HL-60 (cell line): Measurements from ENCODE around the gene FKBP15.
"Not testable (repeated sequence)": the region's sequence is repeated elsewhere in the genome, so short reads cannot be mapped to it uniquely, and the experiment has no call there.

Experiments used
- DNase-seq, 2 experiments: peaks; one replicate each; pipeline ENCODE4 v3.0.0-alpha.2; 2010 to 2020; ENCODE audit warnings: low read depth in 1 of 2, low spot score in 1 of 2
- H3K27ac ChIP-seq: fragments of 250-450 bp; sonication (Bioruptor Pico); replicated peaks from 2 replicates; pipeline ENCODE4 v1.5.1; 2020; ENCODE audit warnings: mild to moderate bottlenecking, moderate library complexity
- H3K27me3 ChIP-seq: fragments of 250-450 bp; sonication (Bioruptor Pico); 2 replicates; pipeline ENCODE4 v1.5.1; 2021; ENCODE audit warnings: mild to moderate bottlenecking, moderate library complexity; ENCODE audit not compliant: insufficient read depth, poor library complexity, severe bottlenecking
- H3K4me3 ChIP-seq: replicated peaks from 2 replicates; pipeline ENCODE4 v1.5.1; 2011; ENCODE audit warnings: mild to moderate bottlenecking, control low read depth, low read length; ENCODE audit not compliant: insufficient read depth
- CTCF ChIP-seq: IDR thresholded peaks from one replicate; pipeline ENCODE4 v1.5.1; 2011; ENCODE audit warnings: low read length, control low read depth, inconsistent platforms; ENCODE audit not compliant: insufficient read depth
- GABPA ChIP-seq: IDR thresholded peaks from 2 replicates; pipeline ENCODE4 v1.6.1; 2012; ENCODE audit warnings: low read depth
- POLR2AphosphoS5 ChIP-seq: IDR thresholded peaks from 2 replicates; pipeline ENCODE4 v1.6.1; 2012; ENCODE audit warnings: low read depth
- REST ChIP-seq: IDR thresholded peaks from 2 replicates; pipeline ENCODE4 v1.6.1; 2012; ENCODE audit warnings: low read depth; ENCODE audit not compliant: insufficient replicate concordance
- SPI1 ChIP-seq: IDR thresholded peaks from 2 replicates; pipeline ENCODE4 v1.6.1; 2012; ENCODE audit warnings: low read depth, mild to moderate bottlenecking, borderline replicate concordance

The FKBP15 gene

GRCh38 chr9:113250807-113251206, 29.7 kb upstream of the FKBP15 start:
- DNase-seq: no peak

GRCh38 chr9:113249661-113250060, 28.6 kb upstream of the FKBP15 start:
- H3K27me3 ChIP-seq, H3K27ac ChIP-seq, H3K4me3 ChIP-seq, DNase-seq: not testable (repeated sequence)

More at GRCh38 chr9:113250807-113251206, 29.7 kb upstream of the FKBP15 start:
- H3K27ac ChIP-seq: no peak overlapping the region
- H3K27me3 ChIP-seq: no peaks in the 10 kb centered on the region
- no peak for TF ChIP-seq POLR2AphosphoS5
- TF ChIP-seq SPI1: no peak
- TF ChIP-seq REST: no peak
- no peak for TF ChIP-seq CTCF
- no peak for TF ChIP-seq GABPA
- no peak overlapping the region for H3K4me3 ChIP-seq

GRCh38 chr9:113247640-113248039, 26.6 kb upstream of the FKBP15 start:
- no peak overlapping the region for H3K4me3 ChIP-seq
- DNase-seq: no peak
- no peak overlapping the region for H3K27ac ChIP-seq
- no peak for TF ChIP-seq POLR2AphosphoS5
- TF ChIP-seq REST: no peak
- no peak for TF ChIP-seq SPI1
- TF ChIP-seq GABPA: no peak
- H3K27me3 ChIP-seq: no peaks in the 10 kb centered on the region

GRCh38 chr9:113246928-113247327, 25.9 kb upstream of the FKBP15 start:
- no peak for TF ChIP-seq REST
- no peak for TF ChIP-seq POLR2AphosphoS5
- no peak for DNase-seq
- Histone ChIP-seq H3K4me3 (no peak overlapping the region), H3K27me3 (no peaks in the 10 kb centered on the region), H3K27ac (no peak overlapping the region)

GRCh38 chr9:113245894-113246293, 24.8 kb upstream of the FKBP15 start:
- Histone ChIP-seq H3K27ac (no peak overlapping the region), H3K4me3 (no peak overlapping the region), H3K27me3 (no peaks in the 10 kb centered on the region)
- DNase-seq: no peak
- TF ChIP-seq GABPA: no peak
- no peak for TF ChIP-seq POLR2AphosphoS5
- TF ChIP-seq SPI1: no peak
- no peak for TF ChIP-seq REST
- no peak for TF ChIP-seq CTCF
